Activated naive CD8-positive, alpha-beta T cell treated with anti-CD3 and anti-CD28 coated beads for 36 hours (primary cell): ENCODE measurements around the gene DENR. TPM values are rescaled to one million over a fixed set of nuclear protein-coding genes. Genes with fewer than 3 reads are reported as not detected.

Source experiments
- total RNA-seq, 2 experiments: library from RNA; stranded (reverse); gene quantifications; one replicate each; pipeline ENCODE4 v1.2.3, GENCODE V29; 2021

The DENR gene
- total RNA-seq, 2 experiments from 2014 or later, result 77.7 to 86.4 TPM

Other genes with a start within 250 kb of the DENR start
- 10 to 100 TPM; 89.0 to 93.0 TPM for gene RSRC2, start 225.9 kb upstream of the DENR start, total RNA-seq
- gene KNTC1, start 225.6 kb upstream of the DENR start, total RNA-seq, result 10 to 100 TPM; 85.9 to 89.9 TPM
- gene HCAR2, start 49.5 kb upstream of the DENR start, total RNA-seq, result not detected
- not detected for gene HCAR3, start 36.0 kb upstream of the DENR start, total RNA-seq
- gene HCAR1, start 22.0 kb upstream of the DENR start, total RNA-seq, result under 1 TPM; 0.54 to 0.68 TPM
- under 1 TPM; 0.44 to 0.49 TPM for gene CCDC62, start 21.7 kb downstream of the DENR start, total RNA-seq
- gene HIP1R, start 82.6 kb downstream of the DENR start, total RNA-seq, result 10 to 100 TPM; 24.2 to 24.8 TPM
- 10 to 100 TPM; 27.0 to 28.2 TPM for gene VPS37B, start 143.3 kb downstream of the DENR start, total RNA-seq
- gene ABCB9, start 213.6 kb downstream of the DENR start, total RNA-seq, result 1 to 10 TPM; 3.6 TPM
- gene OGFOD2, start 222.4 kb downstream of the DENR start, total RNA-seq, result 10 to 100 TPM; 26.8 to 31.8 TPM
- 100 to 1,000 TPM; 165 to 168 TPM for gene ARL6IP4, start 227.9 kb downstream of the DENR start, total RNA-seq